ENCODE measurements around the gene XYLB.

The XYLB gene

DNA sequence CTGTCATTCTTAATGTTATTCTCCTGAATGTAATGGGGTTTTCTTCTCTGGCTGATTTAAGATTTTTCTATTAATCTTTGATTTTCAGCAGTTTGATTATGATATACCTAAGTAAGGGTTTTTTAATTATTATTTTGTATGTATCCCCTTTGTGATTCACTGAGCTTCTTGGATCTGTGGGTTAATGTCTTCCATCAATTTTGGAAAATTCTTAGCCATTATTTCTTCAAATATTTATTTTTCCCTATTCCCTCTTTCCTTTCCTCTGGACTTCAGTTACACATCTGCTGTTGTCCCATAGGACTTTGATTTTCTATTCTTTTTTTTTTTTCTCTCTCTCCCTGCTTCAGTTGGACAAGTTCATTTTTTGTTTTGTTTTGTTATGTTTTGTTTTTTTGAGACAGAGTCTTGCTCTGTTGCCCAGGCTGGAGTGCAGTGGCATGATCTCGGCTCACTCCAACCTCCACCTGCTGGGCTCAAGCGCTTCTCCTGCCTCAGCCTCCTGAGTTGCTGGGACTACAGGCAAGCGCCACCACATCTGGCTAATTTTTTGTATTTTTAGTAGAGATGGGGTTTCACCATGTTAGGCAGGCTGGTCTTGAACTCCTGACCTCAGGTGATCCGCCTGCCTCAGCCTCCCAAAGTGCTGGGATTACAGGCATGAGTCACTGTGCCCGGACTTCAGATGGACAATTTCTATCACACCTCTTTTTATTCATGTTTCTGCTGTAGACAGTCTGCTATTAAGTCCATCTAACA, 40.6 kb downstream of the XYLB start:
- Histone ChIP-seq H3K36me3 (peaks cover 4% of the 10 kb centered on the region), H3K27ac (no peak overlapping the region)
- no peak for TF ChIP-seq CTCF (IDR thresholded peaks at IDR 0.05; ENCODE audit: low read depth, low read length)

GRCh38 chr3:38387862-38388261, 41.3 kb downstream of the XYLB start:
- no peak overlapping the region for H3K4me3 ChIP-seq (ENCODE audit: low read depth, low read length)
- no peaks in the 10 kb centered on the region for H3K9me3 ChIP-seq (ENCODE audit: severe bottlenecking)
- no peak overlapping the region for H3K27ac ChIP-seq
- TF ChIP-seq CTCF (IDR thresholded peaks at IDR 0.05; ENCODE audit: low read depth, low read length), result no peak
- H3K36me3 ChIP-seq, result peaks cover 6% of the 10 kb centered on the region
- no peak for DNase-seq
- no peaks in the 10 kb centered on the region for H3K27me3 ChIP-seq (ENCODE audit: insufficient read depth, low read depth, severe bottlenecking)

More for the DNA sequence above, 40.6 kb downstream of the XYLB start:
- Histone ChIP-seq H3K9me3 (ENCODE audit: severe bottlenecking) (no peaks in the 10 kb centered on the region), H3K27me3 (ENCODE audit: insufficient read depth, low read depth, severe bottlenecking) (no peaks in the 10 kb centered on the region), H3K4me3 (ENCODE audit: low read depth, low read length) (no peak overlapping the region)
- no peak for DNase-seq

GRCh38 chr3:38392604-38393163, 46.1 kb downstream of the XYLB start:
- peaks cover 5% of the 10 kb centered on the region for H3K36me3 ChIP-seq
- no peaks in the 10 kb centered on the region for H3K27me3 ChIP-seq (ENCODE audit: insufficient read depth, low read depth, severe bottlenecking)
- H3K9me3 ChIP-seq (ENCODE audit: severe bottlenecking), result no peaks in the 10 kb centered on the region

GRCh38 chr3:38396239-38396638, 49.7 kb downstream of the XYLB start:
- no peaks in the 10 kb centered on the region for H3K9me3 ChIP-seq (ENCODE audit: severe bottlenecking)
- peaks cover 16% of the 10 kb centered on the region for H3K36me3 ChIP-seq
- no peaks in the 10 kb centered on the region for H3K27me3 ChIP-seq (ENCODE audit: insufficient read depth, low read depth, severe bottlenecking)
- no peak for TF ChIP-seq CTCF (IDR thresholded peaks at IDR 0.05; ENCODE audit: low read depth, low read length)
- H3K4me3 ChIP-seq (ENCODE audit: low read depth, low read length), result no peak overlapping the region
- H3K27ac ChIP-seq, result no peak overlapping the region
- DNase-seq, result no peak

More at GRCh38 chr3:38392604-38393163, 46.1 kb downstream of the XYLB start:
- H3K4me3 ChIP-seq (ENCODE audit: low read depth, low read length), result no peak overlapping the region
- no peak for TF ChIP-seq CTCF (IDR thresholded peaks at IDR 0.05; ENCODE audit: low read depth, low read length)
- DNase-seq, result no peak
- no peak overlapping the region for H3K27ac ChIP-seq

DNA sequence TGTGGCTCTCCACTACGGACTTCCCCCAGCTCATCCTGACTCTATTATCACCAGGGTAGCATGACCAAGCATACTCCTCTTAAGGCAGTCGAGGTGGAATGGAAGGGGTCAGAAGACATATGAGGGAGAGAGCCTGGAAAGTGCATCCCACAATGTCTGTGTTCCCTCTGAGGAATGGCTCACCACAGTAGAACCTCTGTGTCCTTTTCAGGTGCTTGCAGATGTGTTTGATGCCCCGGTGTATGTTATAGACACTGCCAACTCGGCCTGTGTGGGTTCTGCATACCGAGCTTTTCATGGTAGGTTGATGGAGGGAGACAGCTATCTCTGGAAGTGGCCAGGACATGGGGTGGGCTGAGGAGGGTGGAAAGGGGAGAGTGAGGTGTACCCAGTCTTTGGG, 50.3 kb downstream of the XYLB start:
- H3K27me3 ChIP-seq (ENCODE audit: insufficient read depth, low read depth, severe bottlenecking), result no peaks in the 10 kb centered on the region
- no peaks in the 10 kb centered on the region for H3K9me3 ChIP-seq (ENCODE audit: severe bottlenecking)
- no peak for DNase-seq
- no peak overlapping the region for H3K4me3 ChIP-seq (ENCODE audit: low read depth, low read length)
- H3K36me3 ChIP-seq, result peaks cover 23% of the 10 kb centered on the region
- H3K27ac ChIP-seq, result no peak overlapping the region
- TF ChIP-seq CTCF (IDR thresholded peaks at IDR 0.05; ENCODE audit: low read depth, low read length), result no peak
